NCI-H2081 treated with DMSO at 0.1 percent for 48 hours (cell line): ENCODE measurements around the gene TESPA1.
A peak's percentile ranks its signal among the peaks of the same experiment; 100 is the strongest.
"Not testable (repeated sequence)": the region's sequence is repeated elsewhere in the genome, so short reads cannot be mapped to it uniquely, and the experiment has no call there.

Source experiments
- DNase-seq: peaks from one replicate; lab custom pipeline; 2025; lab: John Stamatoyannopoulos, UW

TESPA1 gene

DNA sequence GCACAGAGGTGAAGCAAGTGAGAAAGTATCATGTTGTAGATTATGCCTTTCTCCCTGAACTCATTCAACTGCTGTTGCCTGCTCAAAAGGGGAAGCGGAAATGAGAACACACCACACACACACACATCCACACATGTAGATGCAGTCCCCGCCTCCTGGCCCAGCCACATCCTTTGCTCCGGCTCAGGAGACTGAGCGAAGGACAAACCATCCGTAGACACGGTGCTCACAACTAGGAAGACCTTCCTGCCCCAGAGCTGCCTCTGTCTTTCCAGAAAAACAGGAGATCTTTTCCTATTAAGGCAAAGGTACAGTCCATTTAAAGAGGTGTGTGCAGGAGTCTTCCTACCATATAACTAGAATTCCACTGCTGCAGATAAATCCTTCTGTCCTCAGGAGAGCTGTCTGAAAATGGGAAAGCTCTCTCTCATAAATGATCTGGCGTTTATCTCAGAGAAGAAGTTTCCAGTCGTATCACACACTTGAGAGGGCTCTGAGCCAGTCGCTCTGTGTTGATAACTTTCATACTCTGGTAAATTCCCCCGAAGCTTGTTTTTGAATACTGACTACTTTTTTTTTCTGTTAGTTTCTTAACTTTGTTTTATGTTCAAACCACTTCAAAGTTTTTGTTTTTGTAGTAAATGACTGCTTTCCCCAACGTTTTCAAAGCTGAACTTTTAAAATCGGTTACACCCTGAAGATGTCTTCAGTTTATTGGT lies at the start of gene TESPA1:
Gene TESPA1, minus strand, starts transcription at position 105 of the 719 bp plus-strand sequence. CDS start 10,200 bp downstream, outside the sequence.
- no peak for DNase-seq

GRCh38 chr12:55034218-55034617 lies 49.7 kb upstream of the TESPA1 start:
- DNase-seq = no peak

DNA sequence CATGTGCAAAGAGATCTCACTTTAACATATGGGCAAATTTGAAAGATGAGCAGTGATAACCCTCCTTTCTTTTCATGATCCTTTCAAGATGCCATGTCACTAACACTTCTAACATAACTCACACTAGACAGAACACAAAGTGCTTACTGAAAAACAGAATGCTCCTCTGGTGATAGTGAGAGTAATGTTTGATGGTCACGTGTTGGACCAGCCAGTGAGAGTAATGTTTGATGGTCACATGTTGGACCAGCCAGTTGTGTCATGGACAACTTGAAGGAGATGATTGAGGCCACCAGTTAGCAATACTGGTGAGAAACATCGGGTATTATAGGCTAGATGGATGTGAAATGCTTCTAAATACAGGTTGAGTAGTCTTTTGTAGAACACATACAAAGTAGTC lies 40.9 kb upstream of the TESPA1 start:
- no peak for DNase-seq

GRCh38 chr12:55024575-55024974 lies 40.0 kb upstream of the TESPA1 start:
- no peak for DNase-seq

- DNase-seq = no peak
Observed at GRCh38 chr12:55019784-55020183, 35.2 kb upstream of the TESPA1 start, which contains the start of gene NEUROD4. NEUROD4 (plus strand) TSS chr12:55019974; CDS start chr12:55026440, 6,466 bp downstream.

GRCh38 chr12:55017416-55017925 lies 32.9 kb upstream of the TESPA1 start:
- DNase-seq = no peak

- DNase-seq = no peak
Observed at GRCh38 chr12:55008944-55009585, 24.5 kb upstream of the TESPA1 start.

- DNase-seq = no peak
Observed at GRCh38 chr12:55002355-55002754, 17.8 kb upstream of the TESPA1 start.

- DNase-seq = no peak
Observed at GRCh38 chr12:55001198-55001868, 16.8 kb upstream of the TESPA1 start.

DNA sequence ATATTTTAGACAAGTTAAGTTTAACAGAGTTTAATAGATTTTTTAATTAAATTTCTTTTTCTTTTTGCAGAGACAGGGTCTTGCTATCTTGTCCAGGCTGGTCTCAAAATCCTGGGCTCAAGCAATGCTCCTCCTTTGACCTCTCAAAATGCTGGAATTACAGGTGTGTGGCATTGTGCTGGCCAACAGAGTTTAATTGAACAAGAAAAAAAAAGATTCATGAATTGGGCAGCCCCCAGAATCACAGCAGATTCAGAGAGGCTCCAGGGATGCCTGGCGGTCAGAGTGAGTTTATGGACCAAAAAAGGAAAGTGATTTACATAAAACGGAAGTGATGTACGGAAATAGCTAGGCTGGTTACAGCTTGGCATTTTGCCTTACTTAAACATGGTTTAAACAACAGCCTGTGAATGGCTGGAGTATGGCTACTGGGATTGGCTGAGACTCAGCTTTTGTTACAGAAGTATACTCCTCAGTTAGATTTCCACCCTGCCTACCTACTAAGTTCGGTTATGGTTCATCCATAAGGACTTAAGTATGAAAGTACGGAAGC lies 14.5 kb upstream of the TESPA1 start:
- no peak for DNase-seq

DNA sequence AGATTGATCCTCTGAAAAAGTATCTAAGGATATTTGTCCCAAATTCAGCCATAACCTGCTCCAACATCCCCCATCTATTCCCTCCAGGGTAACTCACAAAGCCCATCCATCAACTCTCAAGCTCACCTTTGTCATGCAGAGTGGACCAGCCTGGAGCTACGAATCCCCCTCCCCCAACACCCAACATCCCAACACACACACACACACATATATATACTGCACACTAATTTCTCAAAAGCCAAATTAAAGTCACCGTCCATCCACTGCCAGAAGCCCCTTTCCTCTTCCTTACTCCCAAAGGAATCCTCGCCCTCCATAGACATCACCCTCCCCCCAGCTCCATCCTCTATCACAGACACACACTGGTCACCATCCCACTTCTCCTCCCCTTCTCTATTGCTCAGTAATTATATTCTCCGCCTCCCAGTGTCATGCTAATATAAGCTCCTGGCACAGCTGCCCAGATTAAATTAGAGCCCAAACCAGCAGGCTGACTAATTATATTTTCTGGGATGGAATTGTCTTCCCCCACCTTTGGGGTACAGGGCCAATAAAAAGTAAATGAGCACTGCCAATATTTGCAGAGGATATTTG lies 13.5 kb upstream of the TESPA1 start:
- no peak for DNase-seq

DNA sequence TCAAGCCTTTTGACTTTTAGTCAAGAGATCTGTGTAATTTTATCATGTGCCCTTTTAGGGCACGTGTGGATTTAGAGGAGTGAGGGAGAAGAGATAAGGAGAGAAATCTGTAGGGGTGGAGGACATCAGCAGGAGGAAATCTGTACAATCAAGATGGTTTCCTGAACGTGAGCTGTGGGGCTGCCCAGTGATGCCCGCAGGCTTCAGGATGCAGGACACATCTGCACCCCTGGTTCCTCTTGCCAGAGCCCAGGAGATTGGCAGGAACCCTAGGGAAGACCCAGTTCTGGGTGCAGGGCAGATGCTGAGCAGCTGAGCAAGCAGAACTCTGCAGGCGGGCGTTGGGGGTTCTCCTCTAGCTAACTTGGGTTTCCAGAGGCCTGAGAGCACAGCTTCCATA lies 11.6 kb upstream of the TESPA1 start:
- DNase-seq = no peak

DNA sequence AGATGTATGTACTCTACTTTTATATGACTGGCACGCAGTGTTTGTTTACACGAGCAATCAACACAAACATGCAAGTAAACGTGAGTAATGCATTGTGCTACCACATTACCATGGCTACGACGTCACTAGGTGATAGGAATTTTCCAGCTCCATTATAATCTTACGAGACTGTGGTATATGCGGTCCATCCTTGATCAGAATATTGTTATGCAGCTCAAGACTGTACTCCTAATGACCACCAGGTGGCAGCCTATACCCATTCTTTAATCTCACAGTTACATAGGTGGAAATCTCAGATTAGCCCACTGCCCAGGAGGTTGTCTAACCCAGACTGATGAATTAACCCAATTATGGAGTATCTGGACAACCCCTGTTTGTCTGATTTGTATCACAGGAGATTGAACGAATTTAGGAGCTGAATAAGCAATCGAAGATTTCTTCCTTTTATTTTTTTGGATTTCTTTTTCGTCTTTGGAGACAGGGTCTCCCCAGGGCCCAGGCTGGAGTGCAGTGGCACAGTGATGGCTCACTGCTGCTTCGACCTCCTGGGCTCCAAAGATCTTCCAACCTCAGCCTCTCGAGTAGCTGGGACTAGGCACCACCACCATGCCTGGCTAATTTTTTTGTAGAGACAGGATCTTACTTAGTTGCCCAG lies 8.7 kb upstream of the TESPA1 start:
- peak; percentile 7 for DNase-seq

DNA sequence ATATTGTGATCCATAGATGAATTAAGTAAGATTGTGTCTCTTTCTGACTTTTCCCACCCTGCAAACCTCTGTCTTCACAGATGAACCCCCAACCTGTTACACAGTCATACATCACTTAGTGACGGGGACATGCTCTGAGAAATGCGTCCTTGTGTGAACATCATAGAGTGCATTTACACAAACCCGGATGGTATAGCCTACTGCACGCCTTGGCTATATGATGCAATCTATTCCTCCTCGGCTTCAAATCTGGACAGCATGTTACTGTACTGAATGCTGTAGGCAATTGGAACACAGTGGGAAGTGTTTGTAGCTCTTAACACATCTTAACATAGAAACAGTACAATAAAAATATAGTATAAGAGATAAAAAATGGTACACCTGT lies 7.4 kb upstream of the TESPA1 start:
- DNase-seq = no peak

DNA sequence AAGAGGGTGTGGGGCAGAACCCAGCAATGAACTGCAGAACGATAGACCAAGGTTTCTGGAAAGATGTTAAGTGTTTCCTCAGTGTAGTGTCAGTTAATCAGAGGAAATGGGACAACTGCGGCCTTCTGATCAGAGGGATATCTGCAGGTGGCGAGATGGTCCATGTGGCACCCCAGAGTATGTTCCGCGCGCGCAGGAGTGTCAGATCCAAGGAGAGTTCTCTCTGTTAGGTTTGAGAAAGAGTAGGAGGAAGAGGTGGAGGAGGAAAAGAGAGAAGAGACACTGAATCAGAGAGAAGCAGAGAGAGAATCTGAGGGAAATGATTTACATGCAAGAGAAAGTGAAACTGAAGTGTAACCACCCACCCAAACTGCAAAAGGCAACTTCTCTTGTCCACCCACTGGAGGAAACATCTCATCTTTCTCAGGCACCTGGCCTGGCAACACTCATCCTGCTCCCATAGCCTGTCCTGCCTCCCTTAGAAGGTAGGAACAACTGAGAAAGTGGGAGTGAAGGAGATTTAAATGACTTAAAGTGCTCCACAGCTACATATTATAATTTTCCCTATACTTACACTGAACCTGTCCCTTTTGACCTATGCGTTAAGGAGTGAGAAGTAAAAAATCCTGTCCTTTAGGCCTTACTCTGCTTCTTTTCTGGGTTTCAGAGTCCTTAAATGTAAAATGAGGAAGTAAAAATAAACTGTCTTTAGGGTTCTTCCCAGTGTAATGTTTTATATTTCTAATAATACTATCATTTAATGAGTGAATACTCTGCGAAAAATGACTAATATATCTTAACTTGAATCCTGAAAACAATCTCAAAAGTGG lies 6.8 kb upstream of the TESPA1 start:
- DNase-seq = no peak

GRCh38 chr12:54989829-54990228 lies 5.3 kb upstream of the TESPA1 start:
- DNase-seq = no peak

GRCh38 chr12:54988402-54989054 lies 4.0 kb upstream of the TESPA1 start:
- no peak for DNase-seq

DNA sequence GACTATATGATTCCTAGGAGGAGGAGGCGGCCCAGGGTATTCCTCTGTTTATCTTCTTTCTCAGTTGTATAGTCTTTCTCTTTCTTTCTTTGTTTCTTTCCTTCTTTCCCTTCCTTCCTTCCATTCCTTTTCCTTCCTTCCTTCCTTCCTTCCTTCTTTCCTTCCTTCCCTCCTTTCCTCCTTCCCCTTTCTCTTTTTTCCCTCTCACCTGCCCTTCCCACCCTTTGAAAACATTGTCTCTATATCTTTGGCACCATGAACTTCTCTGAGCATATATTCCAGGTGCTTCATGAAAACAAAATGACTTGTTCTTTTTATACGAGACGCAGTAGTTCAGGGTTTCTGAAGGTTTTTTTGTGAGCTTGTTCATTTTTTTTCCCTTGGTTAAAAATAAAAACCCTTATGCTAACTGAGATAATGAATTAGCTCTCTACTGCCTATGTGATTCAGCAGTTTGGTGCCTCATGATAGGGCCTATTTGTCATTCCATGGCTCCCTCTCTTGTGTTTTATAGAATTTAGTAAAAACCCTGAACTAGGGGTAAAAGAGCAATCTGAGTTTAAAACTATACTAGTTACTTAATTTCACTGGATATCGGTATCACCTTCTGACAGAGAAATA lies 3.2 kb upstream of the TESPA1 start:
- DNase-seq = no peak

DNA sequence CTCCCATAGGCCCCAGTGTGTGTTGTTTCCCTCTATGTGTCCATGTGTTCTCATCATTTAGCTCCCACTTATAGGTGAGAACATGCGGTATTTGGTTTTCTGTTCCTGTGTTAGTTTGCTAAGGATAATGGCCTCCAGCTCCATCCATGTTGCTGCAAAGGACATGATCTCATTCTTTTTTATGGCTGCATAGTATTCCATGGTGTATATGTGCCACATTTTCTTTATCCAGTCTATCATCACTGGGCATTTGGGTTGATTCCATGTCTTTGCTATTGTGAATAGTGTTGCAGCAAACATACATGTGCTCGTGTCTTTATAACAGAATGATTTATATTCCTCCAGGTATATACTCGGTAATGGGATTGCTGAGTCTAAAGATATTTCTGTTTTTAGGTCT lies 2.2 kb upstream of the TESPA1 start:
- not testable (repeated sequence) for DNase-seq
